Gastroesophageal sphincter (tissue), 4 donors: ENCODE results near the gene KIF16B. TPM values are rescaled to one million over a fixed set of nuclear protein-coding genes. Genes with fewer than 3 reads are reported as not detected.
"Not testable (repeated sequence)": the region's sequence is repeated elsewhere in the genome, so short reads cannot be mapped to it uniquely, and the experiment has no call there.

ENCODE experiments used
- ATAC-seq: fragments of 150-250 bp; one replicate; pipeline ENCODE4 v1.9.1; 2016; ENCODE audit warnings: mild to moderate bottlenecking, moderate library complexity
- H3K27ac ChIP-seq, 4 donors: fragments of 200-600 bp; sonication (generic) in 3 of 4; 1 replicate in 3 of 4; 2 replicates in 1 of 4; pipeline ENCODE4 v1.5.1; 2016 to 2019
- H3K27me3 ChIP-seq: fragments of 200-600 bp; sonication (generic); one replicate; pipeline ENCODE4 v1.5.1; 2019
- H3K36me3 ChIP-seq, 2 donors: fragments of 200-600 bp; sonication (generic); one replicate each; pipeline ENCODE4 v1.5.1; 2019; ENCODE audit warnings: control low read depth in 1 of 2
- H3K4me1 ChIP-seq, 3 donors: fragments of 200-600 bp; sonication (generic); 1 replicate in 2 of 3; 2 replicates in 1 of 3; pipeline ENCODE4 v1.5.1; 2016 to 2019; ENCODE audit warnings: control low read depth in 2 of 3
- H3K4me3 ChIP-seq, 2 donors: fragments of 200-600 bp; sonication (generic); one replicate each; pipeline ENCODE4 v1.5.1; 2019; ENCODE audit warnings: mild to moderate bottlenecking in 1 of 2, moderate library complexity in 1 of 2
- H3K9me3 ChIP-seq, 3 donors: fragments of 200-600 bp; sonication (generic); one replicate each; pipeline ENCODE4 v1.5.1; 2017 to 2019; ENCODE audit warnings: control low read depth in 2 of 3
- CTCF ChIP-seq, 4 experiments: fragments of 200-600 bp in 2 of 4; fragments of 450-650 bp in 2 of 4; sonication (generic) in 1 of 4; IDR thresholded peaks; one replicate each; pipeline ENCODE4 v1.5.1; 2017 to 2019; ENCODE audit warnings: antibody characterized with exemption in 4 of 4, mild to moderate bottlenecking in 2 of 4, moderate library complexity in 2 of 4
- EP300 ChIP-seq: sonication (generic); formaldehyde crosslinking; IDR thresholded peaks from one replicate; pipeline ENCODE4 v1.6.1; 2017; ENCODE audit warnings: antibody characterized with exemption, mild to moderate bottlenecking
- POLR2A ChIP-seq, 2 donors: fragments of 450-650 bp; IDR thresholded peaks; one replicate each; pipeline ENCODE4 v1.6.1; 2017; ENCODE audit warnings: antibody characterized with exemption in 2 of 2, mild to moderate bottlenecking in 2 of 2, moderate library complexity in 1 of 2
- POLR2AphosphoS5 ChIP-seq: sonication (generic); formaldehyde crosslinking; IDR thresholded peaks from one replicate; pipeline ENCODE4 v1.6.1; 2017; ENCODE audit warnings: antibody characterized with exemption
- WGBS, 2 donors: methylation state at CpG; one replicate each; pipeline ENCODE4 v1.1.5; 2018; ENCODE audit warnings: low coverage in 1 of 2; 5-methylcytosine and 5-hydroxymethylcytosine counted together
- total RNA-seq, 4 donors: library from RNA; depleted of rRNA; stranded (reverse); fragments of >200 nt; gene quantifications; one replicate each; pipeline ENCODE4 v1.1.0, GENCODE V29; 2016

KIF16B gene
- total RNA-seq, 4 donors from 2014 or later, result 15.9 to 26.6 (median 22.2) TPM

DNA sequence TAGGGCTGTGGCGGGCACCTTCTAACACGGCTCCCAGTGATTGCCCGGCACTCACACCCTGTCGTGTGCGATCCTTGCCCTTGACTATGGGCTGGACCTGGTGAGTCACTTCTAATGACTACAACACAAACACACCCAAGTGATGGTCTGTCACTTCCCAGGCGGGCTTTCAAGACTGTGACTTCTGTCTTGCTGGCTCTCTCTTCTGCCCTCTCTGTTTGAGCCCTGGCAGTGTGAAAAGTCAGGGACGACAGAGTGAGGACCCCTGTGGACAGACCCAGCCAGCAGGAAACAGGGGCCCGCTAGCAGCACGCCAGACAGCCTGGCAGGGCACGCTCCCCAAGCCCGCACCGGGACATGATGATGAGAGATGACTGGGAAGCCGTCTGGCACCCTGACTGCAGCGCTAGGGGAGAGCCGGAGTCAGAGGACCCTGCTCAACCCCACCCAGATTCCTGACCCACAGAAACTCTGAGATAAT lies 43.0 kb downstream of the KIF16B start:
- Histone ChIP-seq H3K27ac (no peak overlapping the region), H3K9me3 (no peaks in the 10 kb centered on the region), H3K4me1 (peaks cover 0 to 10% (median 0%) of the 10 kb centered on the region in 3 donors), H3K4me3 (no peak overlapping the region), H3K36me3 (peaks cover 0 to 13% of the 10 kb centered on the region in 2 donors), H3K27me3 (no peaks in the 10 kb centered on the region)
- no peak for TF ChIP-seq CTCF (IDR thresholded peaks at IDR 0.05)
- no peak for TF ChIP-seq EP300
- TF ChIP-seq POLR2AphosphoS5, result no peak
- no peak for TF ChIP-seq POLR2A (IDR thresholded peaks at IDR 0.05)
- 93% methylated on average over 5 of the region's 15 CpGs for WGBS, 2 donors
- no peak for ATAC-seq

GRCh38 chr20:16528078-16528477 lies 45.2 kb downstream of the KIF16B start:
- H3K9me3 ChIP-seq, result no peaks in the 10 kb centered on the region
- H3K27ac ChIP-seq, result no peak overlapping the region
- H3K4me3 ChIP-seq, result no peak overlapping the region
- 3 to 20% methylated on average over 1 to 2 of the region's 5 CpGs for WGBS, 2 donors
- ATAC-seq, result peak; percentile 71
- no peaks in the 10 kb centered on the region for H3K27me3 ChIP-seq
- TF ChIP-seq EP300 (no peak), POLR2AphosphoS5 (peak; percentile 22), CTCF (IDR thresholded peaks at IDR 0.05) (no peak), POLR2A (IDR thresholded peaks at IDR 0.05) (no peak)
- peaks cover 0 to 23% of the 10 kb centered on the region in 2 donors for H3K36me3 ChIP-seq
- peaks cover 0 to 10% (median 0%) of the 10 kb centered on the region in 3 donors for H3K4me1 ChIP-seq

DNA sequence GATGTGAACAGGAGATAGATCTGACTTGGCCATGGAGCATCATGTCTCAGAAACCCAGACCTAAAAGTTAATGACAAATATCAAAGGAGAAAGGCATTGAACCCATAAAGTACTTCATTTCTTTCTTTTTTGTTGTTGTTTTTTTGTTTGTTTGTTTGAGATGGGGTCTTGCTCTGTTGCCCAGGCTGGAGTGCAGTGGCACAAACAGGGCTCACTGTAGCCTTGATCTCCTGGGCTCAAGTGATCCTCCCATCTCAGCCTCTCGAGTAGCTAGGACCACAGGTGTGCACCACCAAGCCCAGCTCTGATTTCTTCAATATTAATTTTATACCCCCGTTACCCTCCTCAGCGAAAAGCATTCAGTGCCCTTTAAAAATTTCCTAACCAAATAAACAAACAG lies 45.8 kb downstream of the KIF16B start:
- 94 to 100% methylated on average over 2 to 3 of the region's 3 CpGs for WGBS, 2 donors
- peaks cover 0 to 10% (median 0%) of the 10 kb centered on the region in 3 donors for H3K4me1 ChIP-seq
- H3K27ac ChIP-seq, result no peak overlapping the region
- no peak for ATAC-seq
- no peak overlapping the region for H3K4me3 ChIP-seq
- H3K27me3 ChIP-seq, result no peaks in the 10 kb centered on the region
- H3K36me3 ChIP-seq, result peaks cover 0 to 23% of the 10 kb centered on the region in 2 donors
- no peaks in the 10 kb centered on the region for H3K9me3 ChIP-seq
- TF ChIP-seq POLR2AphosphoS5 (no peak), CTCF (IDR thresholded peaks at IDR 0.05) (no peak), POLR2A (IDR thresholded peaks at IDR 0.05) (no peak), EP300 (no peak)

GRCh38 chr20:16526433-16527380 lies 46.5 kb downstream of the KIF16B start:
- Histone ChIP-seq H3K27me3 (no peaks in the 10 kb centered on the region), H3K4me1 (peaks cover 0 to 10% (median 0%) of the 10 kb centered on the region in 3 donors), H3K27ac (no peak overlapping the region), H3K9me3 (no peaks in the 10 kb centered on the region), H3K36me3 (peaks cover 0 to 23% of the 10 kb centered on the region in 2 donors), H3K4me3 (no peak overlapping the region)
- no peak for TF ChIP-seq POLR2AphosphoS5
- no peak for TF ChIP-seq EP300
- no peak for TF ChIP-seq POLR2A (IDR thresholded peaks at IDR 0.05)
- no peak for TF ChIP-seq CTCF (IDR thresholded peaks at IDR 0.05)
- no peak for ATAC-seq
- WGBS, 2 donors, result 82 to 93% methylated on average over 8 to 9 of the region's 9 CpGs

- not testable (repeated sequence) for H3K4me3 ChIP-seq, H3K27ac ChIP-seq, H3K27me3 ChIP-seq, ATAC-seq, H3K9me3 ChIP-seq, H3K4me1 ChIP-seq
- peaks cover 0 to 39% of the 10 kb centered on the region in 2 donors for H3K36me3 ChIP-seq
- WGBS, 2 donors, result 87 to 100% methylated on average over 3 to 5 of the region's 5 CpGs
Observed at GRCh38 chr20:16522651-16523050, 50.6 kb downstream of the KIF16B start.
